ENCODE results near the gene TMED9.

DNA sequence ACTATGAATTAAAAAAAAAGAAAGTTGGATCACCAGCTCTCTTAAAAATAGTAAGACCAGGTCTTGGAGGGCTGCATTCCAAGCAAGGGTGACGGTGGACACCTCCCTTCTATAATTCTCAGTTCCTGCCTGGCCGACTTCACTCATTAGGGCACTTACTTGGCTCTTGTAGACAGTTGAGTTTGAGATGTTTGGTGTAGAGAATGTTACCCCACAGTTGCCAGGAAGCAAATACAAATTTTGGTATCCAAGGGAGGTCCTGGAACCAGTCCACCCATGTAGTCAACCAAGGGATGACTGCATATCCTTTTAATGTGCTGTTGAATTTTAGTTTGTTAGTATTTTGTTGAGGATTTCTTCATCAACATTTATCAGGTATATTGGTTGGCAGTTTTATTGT, 28.6 kb downstream of the TMED9 start:
- TF ChIP-seq, protein P1, sequence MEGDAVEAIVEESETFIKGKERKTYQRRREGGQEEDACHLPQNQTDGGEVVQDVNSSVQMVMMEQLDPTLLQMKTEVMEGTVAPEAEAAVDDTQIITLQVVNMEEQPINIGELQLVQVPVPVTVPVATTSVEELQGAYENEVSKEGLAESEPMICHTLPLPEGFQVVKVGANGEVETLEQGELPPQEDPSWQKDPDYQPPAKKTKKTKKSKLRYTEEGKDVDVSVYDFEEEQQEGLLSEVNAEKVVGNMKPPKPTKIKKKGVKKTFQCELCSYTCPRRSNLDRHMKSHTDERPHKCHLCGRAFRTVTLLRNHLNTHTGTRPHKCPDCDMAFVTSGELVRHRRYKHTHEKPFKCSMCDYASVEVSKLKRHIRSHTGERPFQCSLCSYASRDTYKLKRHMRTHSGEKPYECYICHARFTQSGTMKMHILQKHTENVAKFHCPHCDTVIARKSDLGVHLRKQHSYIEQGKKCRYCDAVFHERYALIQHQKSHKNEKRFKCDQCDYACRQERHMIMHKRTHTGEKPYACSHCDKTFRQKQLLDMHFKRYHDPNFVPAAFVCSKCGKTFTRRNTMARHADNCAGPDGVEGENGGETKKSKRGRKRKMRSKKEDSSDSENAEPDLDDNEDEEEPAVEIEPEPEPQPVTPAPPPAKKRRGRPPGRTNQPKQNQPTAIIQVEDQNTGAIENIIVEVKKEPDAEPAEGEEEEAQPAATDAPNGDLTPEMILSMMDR (IDR thresholded peaks at IDR 0.05 in 2 of 3, conservative IDR thresholded peaks at IDR 0.05 in 1 of 3; ENCODE audit: borderline replicate concordance in 1 of 3, insufficient read depth in 1 of 3, low read depth in 2 of 3, low read length in 2 of 3): no peak
- no peak for TF ChIP-seq CBX3 (IDR thresholded peaks at IDR 0.05; ENCODE audit: low read depth)
- TF ChIP-seq POLR2A (IDR thresholded peaks at IDR 0.05; ENCODE audit: borderline replicate concordance, extremely low read depth, insufficient read depth, insufficient read length): no peak
- no peak for TF ChIP-seq SIN3A (IDR thresholded peaks at IDR 0.05; ENCODE audit: low read depth)
- TF ChIP-seq YY1 (IDR thresholded peaks at IDR 0.05; ENCODE audit: extremely low read depth, insufficient replicate concordance, low read depth, low read length): no peak
- TF ChIP-seq RAD21 (IDR thresholded peaks at IDR 0.05; ENCODE audit: low read depth): no peak
- TF ChIP-seq, protein P2, sequence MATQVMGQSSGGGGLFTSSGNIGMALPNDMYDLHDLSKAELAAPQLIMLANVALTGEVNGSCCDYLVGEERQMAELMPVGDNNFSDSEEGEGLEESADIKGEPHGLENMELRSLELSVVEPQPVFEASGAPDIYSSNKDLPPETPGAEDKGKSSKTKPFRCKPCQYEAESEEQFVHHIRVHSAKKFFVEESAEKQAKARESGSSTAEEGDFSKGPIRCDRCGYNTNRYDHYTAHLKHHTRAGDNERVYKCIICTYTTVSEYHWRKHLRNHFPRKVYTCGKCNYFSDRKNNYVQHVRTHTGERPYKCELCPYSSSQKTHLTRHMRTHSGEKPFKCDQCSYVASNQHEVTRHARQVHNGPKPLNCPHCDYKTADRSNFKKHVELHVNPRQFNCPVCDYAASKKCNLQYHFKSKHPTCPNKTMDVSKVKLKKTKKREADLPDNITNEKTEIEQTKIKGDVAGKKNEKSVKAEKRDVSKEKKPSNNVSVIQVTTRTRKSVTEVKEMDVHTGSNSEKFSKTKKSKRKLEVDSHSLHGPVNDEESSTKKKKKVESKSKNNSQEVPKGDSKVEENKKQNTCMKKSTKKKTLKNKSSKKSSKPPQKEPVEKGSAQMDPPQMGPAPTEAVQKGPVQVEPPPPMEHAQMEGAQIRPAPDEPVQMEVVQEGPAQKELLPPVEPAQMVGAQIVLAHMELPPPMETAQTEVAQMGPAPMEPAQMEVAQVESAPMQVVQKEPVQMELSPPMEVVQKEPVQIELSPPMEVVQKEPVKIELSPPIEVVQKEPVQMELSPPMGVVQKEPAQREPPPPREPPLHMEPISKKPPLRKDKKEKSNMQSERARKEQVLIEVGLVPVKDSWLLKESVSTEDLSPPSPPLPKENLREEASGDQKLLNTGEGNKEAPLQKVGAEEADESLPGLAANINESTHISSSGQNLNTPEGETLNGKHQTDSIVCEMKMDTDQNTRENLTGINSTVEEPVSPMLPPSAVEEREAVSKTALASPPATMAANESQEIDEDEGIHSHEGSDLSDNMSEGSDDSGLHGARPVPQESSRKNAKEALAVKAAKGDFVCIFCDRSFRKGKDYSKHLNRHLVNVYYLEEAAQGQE (IDR thresholded peaks at IDR 0.05; ENCODE audit: low read depth): no peak
